ENCODE measurements around the gene ACOT11.

The ACOT11 gene

GRCh38 chr1:54538538-54538937 is 9.5 kb upstream of the ACOT11 start:
- DNase-seq, result no peak

GRCh38 chr1:54540582-54541295 is 7.3 kb upstream of the ACOT11 start:
- DNase-seq, result no peak

- DNase-seq, result peak; percentile 30 to 56
Observed at GRCh38 chr1:54542120-54542961, 5.7 kb upstream of the ACOT11 start.

- DNase-seq, result no peak
Observed at GRCh38 chr1:54542962-54543539, 5.0 kb upstream of the ACOT11 start.

GRCh38 chr1:54543729-54544496 is 4.1 kb upstream of the ACOT11 start:
- DNase-seq, result no peak

GRCh38 chr1:54545916-54546635 is 2.0 kb upstream of the ACOT11 start:
- no peak for DNase-seq

GRCh38 chr1:54546651-54547401 is 1.2 kb upstream of the ACOT11 start:
- DNase-seq, result no peak

GRCh38 chr1:54548389-54549044 is 489 bp downstream of the ACOT11 start:
- no peak for DNase-seq

- DNase-seq, result no peak
Observed at GRCh38 chr1:54549181-54549924, 1.3 kb downstream of the ACOT11 start.

- no peak for DNase-seq
Observed at GRCh38 chr1:54551891-54552290, 3.9 kb downstream of the ACOT11 start.

GRCh38 chr1:54553602-54554313 is 5.7 kb downstream of the ACOT11 start:
- DNase-seq, result no peak

- no peak for DNase-seq
Observed at GRCh38 chr1:54556110-54556509, 8.1 kb downstream of the ACOT11 start.

GRCh38 chr1:54557671-54558355 is 9.8 kb downstream of the ACOT11 start:
- no peak for DNase-seq

- no peak for DNase-seq
Observed at GRCh38 chr1:54558434-54559030, 10.5 kb downstream of the ACOT11 start.

- DNase-seq, result no peak
Observed at GRCh38 chr1:54559111-54559548, 11.1 kb downstream of the ACOT11 start.

- DNase-seq, result no peak
Observed at GRCh38 chr1:54559771-54560231, 11.8 kb downstream of the ACOT11 start.

- DNase-seq, result no peak
Observed at GRCh38 chr1:54564312-54565112, 16.5 kb downstream of the ACOT11 start.

- DNase-seq, result no peak
Observed at GRCh38 chr1:54565113-54565501, 17.1 kb downstream of the ACOT11 start.
